TTC549 (cell line): ENCODE data around the gene MYO5A.
"Not testable (repeated sequence)": the region's sequence is repeated elsewhere in the genome, so short reads cannot be mapped to it uniquely, and the experiment has no call there.

Experiments used
- FAIRE-seq: peaks from 2 replicates; lab custom pipeline; 2012; peaks lifted over from hg19 to GRCh38; lab: Jason Lieb, UNC

The MYO5A gene

DNA sequence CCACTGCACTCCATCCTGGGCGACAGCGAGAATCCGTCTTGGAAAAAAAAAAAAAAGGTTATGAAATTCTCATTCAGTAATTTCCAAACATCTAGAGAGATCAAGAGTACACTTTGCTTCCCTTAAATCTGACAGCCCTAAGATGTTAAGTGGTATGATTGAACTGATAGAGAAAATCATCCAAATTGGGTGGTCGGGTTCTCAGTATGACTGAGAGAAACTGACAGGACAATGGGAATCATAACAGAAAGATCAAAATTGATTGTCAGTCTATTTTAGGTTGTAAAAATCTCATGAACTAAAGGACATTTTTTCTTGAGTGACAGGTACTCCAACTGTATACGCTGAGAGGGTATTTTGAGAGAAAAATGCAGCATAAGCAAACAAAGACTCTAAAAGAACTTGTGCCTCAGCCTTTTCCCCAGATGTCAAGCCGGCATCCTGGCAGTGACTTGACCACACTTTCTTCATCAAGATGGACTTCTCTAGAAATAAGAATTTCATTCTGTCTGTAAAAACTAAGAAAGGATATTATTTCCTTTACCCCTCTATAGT, 65.8 kb downstream of the MYO5A start:
- FAIRE-seq, result no peak

DNA sequence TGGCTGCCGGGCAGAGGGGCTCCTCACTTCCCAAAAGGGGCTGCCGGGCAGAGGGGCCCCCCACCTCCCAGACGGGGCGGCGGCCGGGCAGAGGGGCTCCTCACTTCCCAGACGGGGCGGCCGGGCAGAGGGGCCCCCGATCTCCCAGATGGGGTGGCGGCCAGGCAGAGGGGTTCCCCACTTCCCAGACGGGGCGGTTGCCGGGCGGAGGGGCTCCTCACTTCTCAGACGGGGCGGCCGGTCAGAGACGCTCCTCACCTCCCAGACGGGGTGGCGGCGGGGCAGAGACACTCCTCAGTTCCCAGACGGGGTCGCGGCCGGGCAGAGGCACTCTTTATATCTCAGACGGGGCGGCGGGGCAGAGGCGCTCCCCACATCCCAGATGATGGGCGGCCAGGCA, 69.0 kb downstream of the MYO5A start:
- not testable (repeated sequence) for FAIRE-seq

GRCh38 chr15:52459265-52459664, 69.4 kb downstream of the MYO5A start:
- FAIRE-seq, result not testable (repeated sequence)

GRCh38 chr15:52448011-52448890, 80.4 kb downstream of the MYO5A start:
- FAIRE-seq, result no peak

- no peak for FAIRE-seq
Observed at GRCh38 chr15:52445954-52446353, 82.7 kb downstream of the MYO5A start.

DNA sequence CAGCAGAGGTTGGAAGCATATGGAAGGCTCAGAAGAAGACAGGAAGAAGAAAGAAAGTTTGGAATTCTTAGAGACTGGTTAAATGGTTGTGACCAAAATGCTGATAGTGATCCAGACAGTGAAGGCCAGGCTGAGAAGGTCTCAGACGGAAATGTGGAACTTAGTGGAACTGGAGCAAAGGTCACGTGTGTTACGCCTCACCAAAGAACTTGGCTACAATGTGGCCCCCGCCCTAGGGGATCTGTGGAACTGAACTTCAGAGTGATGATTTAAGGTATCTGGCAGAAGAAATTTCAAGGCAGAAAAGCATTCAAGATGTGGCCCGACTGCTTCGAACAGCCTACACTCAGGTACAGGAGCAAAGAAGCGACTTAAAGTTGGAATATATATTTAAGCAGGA, 83.1 kb downstream of the MYO5A start:
- no peak for FAIRE-seq

GRCh38 chr15:52443205-52443604, 85.5 kb downstream of the MYO5A start:
- FAIRE-seq, result not testable (repeated sequence)

DNA sequence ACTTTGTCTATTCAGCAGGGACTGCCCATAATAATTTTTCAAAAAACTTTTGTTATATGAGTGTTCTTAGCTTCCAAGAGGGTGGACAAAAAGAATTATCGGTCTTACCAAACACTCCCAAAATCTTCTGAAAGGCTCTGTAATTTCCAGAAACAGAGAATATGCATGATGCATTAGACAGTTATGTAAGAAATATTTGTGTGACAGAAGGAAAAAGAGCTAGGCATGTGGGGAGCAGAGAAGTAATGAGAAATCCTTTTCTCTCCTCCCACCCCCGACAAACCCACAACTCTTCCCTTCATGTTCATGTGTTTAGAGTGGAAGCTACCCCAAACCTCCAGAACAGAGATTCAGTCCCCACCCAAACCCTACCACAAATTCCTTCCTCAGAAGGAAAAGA, 86.8 kb downstream of the MYO5A start:
- no peak for FAIRE-seq

- FAIRE-seq, result no peak
Observed at GRCh38 chr15:52440946-52441345, 87.7 kb downstream of the MYO5A start.

DNA sequence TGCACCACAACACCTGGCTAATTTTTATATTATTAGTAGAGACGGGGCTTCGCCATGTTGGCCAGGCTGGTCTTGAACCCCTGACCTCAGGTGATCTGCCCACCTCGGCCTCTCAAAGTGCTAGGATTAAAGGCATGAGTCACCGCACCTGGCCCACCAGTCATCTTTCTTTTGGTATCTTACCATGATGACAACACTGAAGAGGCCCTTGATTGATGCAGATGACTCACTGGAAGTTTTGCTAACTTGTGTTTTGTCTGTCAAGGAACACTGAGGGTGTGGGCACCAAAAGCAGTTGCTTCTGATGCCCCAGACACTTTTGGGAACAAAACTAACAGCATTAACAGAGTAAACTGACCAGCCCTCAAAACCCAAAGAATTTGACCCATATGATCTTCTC, 88.3 kb downstream of the MYO5A start:
- FAIRE-seq, result no peak

DNA sequence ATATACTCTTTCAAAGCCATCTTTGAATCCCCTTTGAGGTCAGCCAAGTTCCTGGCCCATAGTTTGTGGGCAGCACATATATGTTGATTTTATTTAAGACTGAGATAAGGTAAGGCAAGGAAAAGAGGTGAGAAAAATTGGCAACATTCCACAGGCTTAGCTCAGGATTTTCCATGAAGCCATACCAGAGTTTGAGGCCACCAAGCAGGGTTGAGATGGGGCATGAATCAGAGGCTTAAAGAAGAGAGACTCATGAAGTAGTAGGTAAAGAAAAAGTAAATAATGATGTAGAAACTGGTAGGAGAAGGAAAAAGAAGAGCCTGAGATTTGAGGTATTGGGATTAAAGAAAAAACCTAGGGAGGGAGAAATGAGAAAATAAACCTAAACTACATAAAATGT, 89.2 kb downstream of the MYO5A start:
- no peak for FAIRE-seq

- not testable (repeated sequence) for FAIRE-seq
Observed at GRCh38 chr15:52439042-52439441, 89.6 kb downstream of the MYO5A start.

- FAIRE-seq, result no peak
Observed at GRCh38 chr15:52438047-52438446, 90.6 kb downstream of the MYO5A start.

DNA sequence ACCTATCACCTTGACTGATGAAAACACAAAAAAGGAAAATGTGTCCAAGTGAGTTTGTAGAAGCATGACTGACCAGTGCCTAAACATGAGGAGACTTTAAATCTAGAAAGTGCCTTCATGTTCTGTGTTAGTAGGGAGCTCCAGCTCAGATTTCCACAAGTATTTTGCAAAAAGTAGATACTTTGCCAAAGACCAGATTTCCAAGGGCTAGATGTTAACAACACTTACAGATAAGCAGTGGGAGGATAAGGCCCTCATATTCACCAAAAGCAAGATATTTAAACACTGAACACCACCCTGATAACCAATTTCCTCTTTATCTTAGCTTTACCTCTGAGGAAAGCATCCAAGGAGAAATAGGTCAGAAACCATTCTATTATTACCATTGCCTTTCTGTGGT, 91.0 kb downstream of the MYO5A start:
- no peak for FAIRE-seq

GRCh38 chr15:52436981-52437380, 91.7 kb downstream of the MYO5A start:
- FAIRE-seq, result no peak

- FAIRE-seq, result no peak
Observed at GRCh38 chr15:52434885-52435284, 93.8 kb downstream of the MYO5A start.

- FAIRE-seq, result no peak
Observed at GRCh38 chr15:52428297-52428696, 100.4 kb downstream of the MYO5A start.

- FAIRE-seq, result no peak
Observed at GRCh38 chr15:52427804-52428203, 100.9 kb downstream of the MYO5A start.

DNA sequence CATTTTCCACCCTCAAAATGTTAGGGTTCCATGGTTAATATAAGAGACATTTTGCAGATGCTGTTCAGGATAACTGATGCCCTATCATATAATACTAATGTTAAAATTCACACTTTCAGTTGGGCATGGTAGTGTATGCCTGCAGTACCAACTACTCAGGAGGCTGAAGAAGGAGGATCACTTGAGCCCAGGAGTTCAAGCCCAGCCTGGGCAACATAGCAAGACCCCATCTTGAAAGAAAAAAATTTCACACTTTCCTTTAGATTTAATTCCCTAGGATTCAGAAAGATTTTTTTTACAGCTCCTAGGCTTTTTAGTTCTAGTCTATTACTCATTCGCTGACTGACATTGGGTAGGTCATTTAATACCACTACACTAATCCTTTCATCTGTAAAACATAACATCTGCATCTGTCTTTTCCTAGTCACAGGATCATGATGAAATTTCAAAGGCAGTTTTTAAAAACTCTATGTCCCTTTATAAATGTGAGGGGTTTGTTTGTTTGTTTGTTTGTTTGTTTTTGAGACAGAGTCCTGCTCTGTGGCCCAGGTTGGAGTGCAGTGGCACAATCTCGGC, 103.7 kb downstream of the MYO5A start:
- no peak for FAIRE-seq

- FAIRE-seq, result no peak
Observed at GRCh38 chr15:52423852-52424251, 104.8 kb downstream of the MYO5A start.

GRCh38 chr15:52422001-52422400, 106.7 kb downstream of the MYO5A start:
- FAIRE-seq, result no peak

- no peak for FAIRE-seq
Observed at GRCh38 chr15:52421029-52421428, 107.7 kb downstream of the MYO5A start.

- FAIRE-seq, result no peak
Observed at GRCh38 chr15:52419494-52419893, 109.2 kb downstream of the MYO5A start.

DNA sequence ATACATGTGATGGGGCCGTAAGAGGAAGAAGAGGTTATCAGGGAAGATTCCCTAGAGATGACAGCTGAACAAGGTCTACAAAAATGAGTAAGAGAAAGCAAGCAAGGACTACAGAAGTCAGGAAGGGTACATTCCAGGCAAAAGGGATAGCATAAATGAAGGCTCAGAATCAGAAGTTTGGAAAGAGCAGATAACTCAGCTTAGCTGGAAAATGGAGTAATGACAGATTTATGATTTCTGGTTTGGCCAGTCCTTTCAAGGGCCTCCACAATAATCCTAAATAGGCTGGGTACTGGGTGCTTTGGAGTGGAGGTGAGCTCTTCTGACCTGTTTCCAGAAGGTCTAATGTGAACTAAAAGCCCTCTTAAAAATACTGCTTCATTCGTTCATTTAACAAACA, 110.7 kb downstream of the MYO5A start:
- no peak for FAIRE-seq
